ENCODE measurements around the gene P2RX1.

DNA sequence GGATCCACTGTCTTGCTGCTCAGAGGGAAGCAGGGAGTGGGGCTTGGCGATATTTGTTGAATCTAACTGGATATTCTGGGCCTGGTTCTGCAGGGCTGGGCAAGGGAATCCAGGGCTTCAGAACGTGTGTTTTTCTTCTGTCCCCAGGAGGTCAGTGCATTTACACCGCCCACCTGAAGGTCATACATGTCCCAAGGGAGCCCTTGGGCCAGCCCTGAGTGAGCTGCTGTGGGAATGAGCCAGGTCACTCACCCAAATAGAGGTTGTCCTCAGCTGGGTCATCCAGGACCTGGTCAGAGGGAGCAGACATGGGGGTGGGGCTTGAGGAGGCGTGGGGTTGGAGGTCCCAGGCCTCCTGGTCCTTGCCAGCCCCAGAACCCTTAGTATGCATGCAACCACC lies 34.0 kb downstream of the P2RX1 start:
- TF ChIP-seq EZH2 (IDR thresholded peaks at IDR 0.05; ENCODE audit: borderline replicate concordance, low read length), result no peak
- TF ChIP-seq, protein P1, sequence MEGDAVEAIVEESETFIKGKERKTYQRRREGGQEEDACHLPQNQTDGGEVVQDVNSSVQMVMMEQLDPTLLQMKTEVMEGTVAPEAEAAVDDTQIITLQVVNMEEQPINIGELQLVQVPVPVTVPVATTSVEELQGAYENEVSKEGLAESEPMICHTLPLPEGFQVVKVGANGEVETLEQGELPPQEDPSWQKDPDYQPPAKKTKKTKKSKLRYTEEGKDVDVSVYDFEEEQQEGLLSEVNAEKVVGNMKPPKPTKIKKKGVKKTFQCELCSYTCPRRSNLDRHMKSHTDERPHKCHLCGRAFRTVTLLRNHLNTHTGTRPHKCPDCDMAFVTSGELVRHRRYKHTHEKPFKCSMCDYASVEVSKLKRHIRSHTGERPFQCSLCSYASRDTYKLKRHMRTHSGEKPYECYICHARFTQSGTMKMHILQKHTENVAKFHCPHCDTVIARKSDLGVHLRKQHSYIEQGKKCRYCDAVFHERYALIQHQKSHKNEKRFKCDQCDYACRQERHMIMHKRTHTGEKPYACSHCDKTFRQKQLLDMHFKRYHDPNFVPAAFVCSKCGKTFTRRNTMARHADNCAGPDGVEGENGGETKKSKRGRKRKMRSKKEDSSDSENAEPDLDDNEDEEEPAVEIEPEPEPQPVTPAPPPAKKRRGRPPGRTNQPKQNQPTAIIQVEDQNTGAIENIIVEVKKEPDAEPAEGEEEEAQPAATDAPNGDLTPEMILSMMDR (IDR thresholded peaks at IDR 0.05; ENCODE audit: low read length), result no peak
